Neural progenitor cell (in vitro differentiated cells): Measurements from ENCODE around the gene AQR.
A peak's percentile ranks its signal among the peaks of the same experiment; 100 is the strongest.

Source experiments
- CTCF ChIP-seq: fragments of 200-600 bp; sonication (generic); IDR thresholded peaks from 2 replicates; pipeline ENCODE4 v1.5.1; 2017; ENCODE audit warnings: antibody characterized with exemption, mild to moderate bottlenecking
- EZH2 ChIP-seq: fragments of 200-600 bp; sonication (generic); IDR thresholded peaks from 2 replicates; pipeline ENCODE4 v1.6.1; 2017; ENCODE audit warnings: antibody characterized with exemption, mild to moderate bottlenecking, moderate library complexity
- EZH2phosphoT487 ChIP-seq: fragments of 200-600 bp; sonication (generic); IDR thresholded peaks from 2 replicates; pipeline ENCODE4 v1.6.1; 2017; ENCODE audit warnings: antibody characterized with exemption

GRCh38 chr15:34988027-34988902 lies 18.7 kb upstream of the AQR start, which contains the start of gene ZNF770:
- TF ChIP-seq CTCF (no peak), EZH2phosphoT487 (no peak), EZH2 (peak; percentile 49)
